HuH-7.5 (cell line): Measurements from ENCODE around the gene TEAD3.
A peak's percentile ranks its signal among the peaks of the same experiment; 100 is the strongest.

Experiments used
- DNase-seq: peaks from one replicate; pipeline ENCODE4 v3.0.0; 2011; ENCODE audit warnings: low spot score

The TEAD3 gene

DNA sequence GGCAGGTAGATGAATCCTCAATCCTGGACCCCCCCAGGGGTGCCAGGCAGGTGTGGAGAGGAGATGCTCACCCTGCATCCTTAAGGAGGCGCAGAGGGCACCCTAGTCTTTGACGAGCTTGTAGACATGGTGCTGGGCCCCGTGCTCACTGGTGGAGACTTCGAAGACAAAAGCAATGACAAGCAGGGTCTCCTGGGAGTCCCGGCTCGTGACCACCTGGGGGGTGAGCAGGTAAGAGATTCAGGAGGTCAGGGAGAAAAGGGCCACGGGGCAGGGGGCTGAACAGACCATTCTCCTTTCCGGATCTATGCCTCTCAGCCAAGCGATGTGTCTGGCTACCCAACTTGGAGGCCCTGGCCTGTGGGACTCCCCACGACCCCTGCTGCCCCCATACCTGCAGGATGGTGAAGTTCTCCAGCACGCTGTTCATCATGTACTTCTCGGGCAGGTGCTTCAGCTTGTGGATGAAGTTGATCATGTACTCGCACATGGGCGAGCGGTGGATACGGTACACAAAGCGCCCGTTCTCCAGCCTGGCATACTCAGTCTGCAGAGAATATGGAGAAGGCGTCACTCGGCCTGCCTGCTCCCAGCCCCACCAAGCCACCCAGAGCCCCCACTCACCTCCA is 21.8 kb downstream of the TEAD3 start:
- DNase-seq, result no peak

DNA sequence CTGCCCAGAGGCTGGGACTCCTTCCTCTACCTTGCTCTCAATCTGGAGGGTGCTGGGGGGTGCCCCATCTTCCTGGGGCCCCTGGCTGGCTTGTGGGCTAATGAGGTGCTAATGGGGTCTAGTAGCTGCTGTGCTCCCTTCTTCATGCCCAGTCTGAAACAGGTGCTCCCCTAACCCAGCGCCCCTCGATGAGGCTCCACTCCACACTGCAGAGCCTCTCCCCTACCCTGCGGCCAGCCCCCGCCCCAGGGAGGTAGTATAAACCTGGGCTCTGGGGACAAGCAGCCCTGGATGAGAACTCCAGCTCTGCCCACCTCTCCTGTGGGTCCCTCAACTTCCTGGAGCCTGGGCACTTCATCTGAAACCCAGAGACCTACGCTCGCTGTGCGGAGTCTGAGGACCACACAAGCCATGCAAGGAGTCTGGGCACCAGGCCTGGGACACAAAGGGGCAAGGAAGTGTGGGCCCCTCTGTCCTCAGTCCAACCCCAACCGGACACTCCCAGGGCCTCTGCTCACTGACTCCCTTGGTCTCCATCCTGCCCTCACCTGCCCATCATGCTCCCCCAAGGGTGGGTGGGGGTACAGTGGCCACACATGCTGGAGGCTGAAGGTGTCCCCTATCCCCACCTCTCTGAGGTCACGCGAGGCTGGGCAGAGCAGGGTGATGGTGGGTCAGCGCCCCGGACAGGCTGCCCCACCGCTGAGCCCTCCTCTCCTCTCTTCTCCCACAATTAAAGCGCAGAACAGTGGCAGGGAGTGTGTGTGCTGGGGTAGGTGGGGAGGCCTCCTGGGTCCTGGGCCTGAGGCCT is 22.5 kb downstream of the TEAD3 start:
- DNase-seq, result no peak

DNA sequence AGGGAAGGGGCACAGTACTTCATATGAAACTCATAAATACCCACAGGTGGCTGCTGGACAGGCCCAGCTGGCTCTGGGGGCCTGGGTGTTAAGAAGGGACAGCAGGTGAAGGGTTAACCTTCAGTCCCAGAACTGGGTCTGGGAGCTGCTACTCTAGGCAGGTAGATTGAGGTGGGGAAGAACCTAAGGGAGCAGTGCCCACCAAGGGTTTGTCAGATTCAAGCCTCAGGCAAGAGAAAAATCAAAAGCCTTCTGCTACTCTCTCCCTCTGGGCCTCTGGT is 23.1 kb downstream of the TEAD3 start:
- DNase-seq, result no peak

DNA sequence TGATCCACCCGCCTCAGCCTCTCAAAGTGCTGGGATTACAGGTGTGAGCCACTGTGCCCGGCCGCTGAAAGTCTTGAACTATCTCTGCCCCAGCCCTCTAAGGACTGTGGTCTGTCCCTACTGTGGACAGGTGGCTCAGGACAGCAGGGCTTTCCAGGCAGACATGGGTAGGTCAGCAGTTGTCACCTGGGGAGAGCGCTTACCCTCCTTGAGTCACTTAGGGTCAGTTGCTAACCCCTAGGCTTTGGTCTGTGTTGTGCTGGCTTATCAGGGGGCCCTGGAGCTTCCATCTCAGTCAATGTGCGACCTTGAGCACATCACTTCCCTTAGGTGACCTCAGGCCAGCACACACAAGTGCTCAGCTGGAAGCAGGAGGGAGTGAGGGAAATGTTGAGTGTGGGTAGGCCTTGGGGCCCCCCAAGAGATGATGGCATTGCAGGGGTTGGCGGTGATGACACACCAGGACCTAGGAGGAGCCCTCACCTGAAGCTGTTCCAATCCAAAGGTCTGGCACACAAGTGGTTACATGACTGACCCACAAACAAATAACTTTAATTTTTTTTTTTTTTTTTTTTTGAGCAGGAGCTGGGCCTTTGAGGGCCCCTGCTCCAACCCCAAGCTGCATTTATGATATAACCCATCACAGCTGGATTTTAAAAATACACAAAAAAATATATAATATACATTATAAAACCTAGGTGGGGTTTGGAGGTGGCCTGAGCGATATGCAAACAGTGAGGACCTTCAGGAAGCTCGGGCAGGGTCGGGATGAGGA is 23.6 kb downstream of the TEAD3 start:
- DNase-seq, result no peak

DNA sequence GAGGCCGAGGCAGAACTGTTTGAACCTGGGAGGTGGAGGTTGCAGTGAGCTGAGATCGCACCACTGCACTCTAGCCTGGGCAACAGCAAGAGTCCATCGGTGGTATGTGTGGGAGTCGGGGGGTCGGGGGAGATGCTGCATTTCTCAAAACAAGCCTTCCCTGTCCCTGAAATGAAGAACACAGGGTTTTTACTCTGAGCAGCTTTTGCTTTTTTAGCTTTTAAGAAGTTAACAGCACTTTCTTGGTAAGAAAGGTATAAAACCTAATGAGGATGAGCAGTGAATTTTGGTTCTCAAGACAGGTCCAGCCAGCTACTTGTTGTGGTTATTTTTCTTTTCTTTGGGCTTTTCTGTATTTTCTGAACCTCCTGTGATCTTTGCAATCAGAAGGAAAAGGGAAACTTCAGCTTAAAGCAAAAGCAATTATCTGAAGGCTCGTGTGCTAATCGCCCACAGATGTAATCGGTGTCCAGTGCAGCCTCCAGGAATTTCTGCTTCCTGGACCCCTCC is 25.0 kb downstream of the TEAD3 start:
- DNase-seq, result no peak

DNA sequence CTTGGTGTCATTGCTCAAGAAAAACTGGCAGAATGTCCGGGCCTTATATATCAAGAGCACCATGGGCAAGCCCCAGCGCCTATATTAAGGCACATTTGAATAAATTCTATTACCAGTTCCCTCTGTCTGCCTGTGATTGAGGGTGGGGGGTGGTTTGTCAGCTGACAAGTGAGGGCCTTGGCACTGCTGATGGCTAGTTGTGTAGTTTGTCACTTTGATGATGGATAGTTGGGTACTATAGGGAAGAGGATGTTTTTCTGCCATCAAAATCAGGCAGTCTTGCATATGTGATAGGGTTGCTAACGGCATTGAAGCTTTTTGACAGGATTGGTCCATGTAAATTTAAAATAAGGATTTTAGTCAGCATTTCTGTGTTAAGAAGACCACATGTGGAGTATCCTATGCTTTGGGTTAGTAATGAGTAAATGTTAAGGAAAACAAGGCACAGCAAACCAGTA is 26.2 kb downstream of the TEAD3 start:
- DNase-seq, result no peak

DNA sequence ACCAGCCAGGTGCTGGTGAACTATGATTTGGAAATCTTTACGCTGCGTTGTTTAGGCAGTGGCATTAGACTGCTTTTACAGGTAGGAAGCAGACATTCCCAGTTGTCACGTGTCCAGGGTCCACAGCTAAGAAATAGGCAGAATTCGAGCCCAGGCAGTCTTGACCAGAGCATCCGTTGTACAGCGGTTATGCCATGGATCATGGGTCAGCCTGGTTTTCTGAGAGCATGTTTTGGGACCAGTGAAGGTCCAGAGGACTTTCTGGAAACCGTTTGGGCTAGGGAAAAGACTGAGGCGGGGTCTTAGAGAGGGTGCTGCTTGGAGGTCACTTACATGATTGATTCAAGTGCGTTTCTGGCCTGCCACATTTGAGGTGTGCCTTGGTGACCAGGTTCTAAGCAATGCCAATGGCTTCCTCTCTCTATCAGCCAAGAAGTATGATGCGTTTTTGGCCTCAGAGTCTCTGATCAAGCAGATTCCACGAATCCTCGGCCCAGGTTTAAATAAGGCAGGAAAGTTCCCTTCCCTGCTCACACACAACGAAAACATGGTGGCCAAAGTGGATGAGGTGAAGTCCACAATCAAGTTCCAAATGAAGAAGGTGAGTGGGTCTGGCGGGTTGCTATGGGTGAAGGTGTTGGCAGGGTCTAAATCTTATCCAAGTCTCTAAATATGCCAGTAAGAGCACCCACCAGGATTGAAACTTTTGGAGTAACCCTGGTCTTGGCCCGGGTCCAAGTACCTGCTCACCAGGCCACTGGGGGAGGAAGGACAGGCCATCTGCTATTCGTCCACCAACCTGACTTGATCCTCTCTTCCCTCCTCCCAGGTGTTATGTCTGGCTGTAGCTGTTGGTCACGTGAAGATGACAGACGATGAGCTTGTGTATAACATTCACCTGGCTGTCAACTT is 26.9 kb downstream of the TEAD3 start:
- no peak for DNase-seq

DNA sequence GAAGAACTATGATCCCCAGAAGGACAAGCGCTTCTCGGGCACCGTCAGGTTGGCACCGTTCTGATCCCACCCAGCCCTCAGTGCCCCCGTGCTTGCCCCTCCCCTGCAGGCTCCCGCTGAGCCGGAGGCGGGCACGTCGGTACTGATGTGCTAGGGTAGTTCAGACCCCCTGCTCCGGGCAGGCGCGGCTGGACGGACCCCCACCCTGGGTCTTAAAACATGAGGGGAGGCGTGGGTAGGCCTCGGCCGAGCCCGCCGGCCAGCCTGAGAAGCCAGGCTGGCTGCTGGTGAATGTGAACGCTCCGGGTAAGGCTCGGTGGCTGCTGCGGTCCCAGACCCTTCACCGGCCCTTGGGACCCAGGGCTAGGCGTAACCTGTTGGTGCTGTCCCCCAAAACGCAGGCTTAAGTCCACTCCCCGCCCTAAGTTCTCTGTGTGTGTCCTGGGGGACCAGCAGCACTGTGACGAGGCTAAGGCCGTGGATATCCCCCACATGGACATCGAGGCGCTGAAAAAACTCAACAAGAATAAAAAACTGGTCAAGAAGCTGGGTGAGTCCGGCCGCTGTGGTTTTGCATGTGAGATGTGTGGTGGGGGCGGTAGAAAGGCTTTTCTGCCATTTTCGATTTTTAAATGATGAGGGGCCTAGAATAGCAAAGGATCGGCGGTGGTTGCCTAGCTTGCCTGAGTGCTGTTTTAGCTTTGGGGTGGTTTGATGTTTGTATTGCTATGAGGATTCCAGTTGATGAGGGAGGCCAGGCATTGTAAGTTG is 27.7 kb downstream of the TEAD3 start:
- DNase-seq, result no peak

DNA sequence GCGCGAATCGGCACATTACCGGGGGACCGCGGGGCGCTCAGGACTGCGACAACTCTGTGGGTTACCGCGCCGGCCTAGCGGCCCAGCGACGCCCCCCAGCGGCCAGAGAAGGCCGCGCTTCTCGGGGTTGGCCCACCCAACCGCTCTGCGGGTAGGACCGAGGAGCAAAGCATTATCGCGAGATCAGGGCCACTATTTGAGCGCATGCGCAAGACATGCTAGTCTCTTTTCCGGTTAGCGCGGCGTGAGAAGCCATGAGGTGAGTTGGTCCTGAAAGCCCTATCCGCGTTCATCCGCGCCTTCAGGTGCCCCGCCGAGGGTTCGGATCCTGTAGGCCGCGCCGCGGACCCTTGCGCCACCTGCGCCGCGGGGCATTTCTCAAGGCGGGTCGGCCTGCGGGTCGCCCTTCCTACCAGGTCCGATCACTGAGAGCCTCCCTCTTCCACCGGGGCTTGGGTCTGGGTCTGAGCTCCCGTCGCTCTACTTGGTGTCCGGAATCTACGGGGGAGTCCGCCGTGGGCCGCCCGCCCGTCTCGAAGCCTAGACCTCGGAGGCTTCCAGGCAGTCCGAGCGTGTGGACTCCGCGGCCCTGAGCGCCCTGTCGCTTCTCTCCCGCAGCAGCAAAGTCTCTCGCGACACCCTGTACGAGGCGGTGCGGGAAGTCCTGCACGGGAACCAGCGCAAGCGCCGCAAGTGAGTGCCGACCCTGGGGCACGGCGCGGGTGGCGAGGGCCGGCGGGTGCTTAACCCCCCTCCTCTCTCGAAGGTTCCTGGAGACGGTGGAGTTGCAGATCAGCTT is 28.5 kb downstream of the TEAD3 start, which contains the start of gene RPL10A:
Gene RPL10A (plus strand): TSS at position 221 of the 799 bp plus-strand sequence. CDS start 34 bp downstream, at position 255.
- peak; percentile 71 for DNase-seq

DNA sequence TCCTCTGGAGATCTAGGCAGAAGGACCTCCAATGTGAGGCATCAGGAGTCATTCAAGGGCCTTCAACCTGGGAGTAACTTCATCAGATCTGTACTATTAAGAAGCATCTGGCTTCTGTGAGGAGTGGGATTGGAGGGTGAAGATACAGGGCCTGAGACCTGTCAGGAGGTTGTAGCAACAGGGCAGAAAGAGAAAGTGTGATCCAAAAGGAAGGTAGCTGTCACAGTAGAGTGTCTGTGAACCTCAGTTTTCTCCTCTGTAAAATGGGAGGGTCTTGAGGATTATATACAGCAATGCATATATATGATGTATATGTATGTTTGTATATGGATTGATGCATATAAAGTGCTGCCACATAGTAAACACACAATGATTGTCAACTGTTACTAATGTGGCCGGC is 31.2 kb downstream of the TEAD3 start:
- DNase-seq, result no peak

DNA sequence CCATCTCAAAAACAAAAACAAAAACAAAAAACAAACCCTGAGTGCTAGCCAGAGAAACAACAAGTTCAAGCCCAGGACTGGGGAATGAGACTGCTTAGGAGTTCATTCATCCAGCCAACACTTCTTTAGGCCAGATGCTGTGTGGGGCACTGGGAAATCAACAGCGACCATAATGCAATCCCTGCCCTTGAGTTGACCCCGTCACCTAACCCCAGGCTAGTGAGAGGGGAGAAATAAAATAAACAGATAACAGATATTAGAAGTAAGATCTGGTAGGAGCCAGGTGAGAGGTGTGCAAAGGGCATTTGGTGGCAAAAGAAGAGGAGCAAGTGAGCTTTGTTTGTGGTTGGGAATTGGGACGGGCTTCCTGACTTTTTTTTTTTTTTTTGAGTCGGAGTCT is 33.6 kb downstream of the TEAD3 start:
- DNase-seq, result no peak

DNA sequence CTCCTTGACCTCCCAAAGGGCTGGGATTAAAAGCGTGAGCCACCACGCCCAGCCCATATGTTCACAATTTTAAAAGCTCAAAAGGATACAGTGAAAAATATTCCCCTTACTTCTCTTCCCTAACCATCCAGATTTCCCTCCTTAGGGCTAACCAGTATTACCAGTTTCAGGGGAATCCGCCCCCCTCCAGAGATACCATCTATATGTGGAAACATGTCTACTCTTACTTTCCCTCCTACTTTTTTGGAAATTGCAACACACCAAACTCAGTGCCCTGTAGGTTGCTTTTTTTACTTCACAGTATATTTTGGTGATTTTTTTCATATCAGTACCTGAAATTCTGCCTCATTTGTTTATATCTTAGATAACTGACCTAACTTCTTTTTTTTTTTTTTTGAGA is 35.6 kb downstream of the TEAD3 start:
- no peak for DNase-seq

DNA sequence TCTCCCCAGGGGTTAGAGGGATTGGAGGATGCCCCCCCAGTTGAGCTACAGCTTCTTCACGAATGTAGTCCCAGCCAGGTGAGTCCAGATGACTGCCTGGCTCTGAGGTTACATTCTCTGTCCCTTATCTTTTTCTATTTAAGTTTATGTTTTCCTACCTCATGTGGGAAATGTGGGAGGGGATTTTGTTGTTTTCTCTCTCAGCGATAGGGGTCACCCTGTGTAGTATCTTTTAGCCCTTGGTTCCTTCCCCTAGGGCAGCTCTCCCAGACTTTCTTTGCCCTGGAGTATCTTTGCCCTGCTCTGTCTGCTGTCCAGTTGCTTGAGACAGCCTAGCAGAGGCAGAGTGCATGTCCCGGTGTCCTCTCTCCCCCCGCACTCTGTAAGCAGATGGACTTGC is 39.0 kb downstream of the TEAD3 start:
- no peak for DNase-seq

DNA sequence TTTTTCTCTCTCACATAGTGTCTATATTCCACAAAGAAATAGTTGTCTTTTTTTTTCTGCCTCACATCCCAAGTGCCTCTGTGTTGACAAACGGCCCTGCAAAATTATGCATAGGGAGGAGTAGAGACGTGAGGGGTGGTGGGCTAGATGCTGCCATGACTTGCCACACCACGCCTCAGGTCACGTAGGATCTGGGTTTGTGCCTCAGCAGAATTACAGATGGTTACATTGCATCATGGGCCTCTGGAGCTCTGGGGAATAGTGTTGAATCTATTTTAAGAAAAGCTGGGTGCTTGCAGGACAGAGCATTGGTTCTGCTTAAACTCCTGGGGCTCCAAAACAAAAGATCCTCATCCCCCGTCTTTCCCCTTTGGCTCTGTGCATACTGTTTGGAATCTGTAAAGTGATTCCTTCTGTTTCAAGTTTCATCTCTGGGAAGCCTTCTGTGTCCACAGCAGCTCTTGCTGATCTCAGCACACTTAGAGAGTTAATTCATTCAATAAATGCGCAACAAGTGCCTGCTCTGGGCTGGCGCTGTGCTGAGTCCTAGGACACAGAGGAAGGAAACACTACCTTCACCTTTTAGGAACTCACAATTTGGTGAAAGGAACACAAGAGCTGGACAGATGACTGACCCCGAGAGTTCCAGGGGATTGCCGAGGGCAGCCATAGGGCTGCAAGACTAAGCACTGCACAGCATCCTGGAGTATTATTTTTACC is 42.3 kb downstream of the TEAD3 start:
- DNase-seq, result no peak

DNA sequence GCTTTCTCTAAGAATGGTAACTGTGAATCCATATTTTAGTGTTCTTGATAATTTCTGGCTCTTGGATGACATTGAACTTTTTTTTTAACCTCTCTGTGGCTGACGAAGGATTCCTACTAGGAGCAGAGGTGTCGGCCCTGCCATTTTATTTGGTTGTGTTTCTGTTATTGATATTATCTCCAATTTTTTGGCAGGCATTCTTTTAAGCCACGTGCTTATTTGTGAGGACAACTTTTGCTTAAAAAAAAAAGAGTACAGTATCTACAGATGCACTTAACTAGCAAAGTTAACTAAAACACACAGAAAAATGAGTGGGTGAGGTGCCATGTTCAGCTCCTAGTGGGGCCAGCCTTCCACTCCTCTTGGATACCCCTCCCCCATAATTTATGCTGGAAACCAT is 43.6 kb downstream of the TEAD3 start:
- no peak for DNase-seq

DNA sequence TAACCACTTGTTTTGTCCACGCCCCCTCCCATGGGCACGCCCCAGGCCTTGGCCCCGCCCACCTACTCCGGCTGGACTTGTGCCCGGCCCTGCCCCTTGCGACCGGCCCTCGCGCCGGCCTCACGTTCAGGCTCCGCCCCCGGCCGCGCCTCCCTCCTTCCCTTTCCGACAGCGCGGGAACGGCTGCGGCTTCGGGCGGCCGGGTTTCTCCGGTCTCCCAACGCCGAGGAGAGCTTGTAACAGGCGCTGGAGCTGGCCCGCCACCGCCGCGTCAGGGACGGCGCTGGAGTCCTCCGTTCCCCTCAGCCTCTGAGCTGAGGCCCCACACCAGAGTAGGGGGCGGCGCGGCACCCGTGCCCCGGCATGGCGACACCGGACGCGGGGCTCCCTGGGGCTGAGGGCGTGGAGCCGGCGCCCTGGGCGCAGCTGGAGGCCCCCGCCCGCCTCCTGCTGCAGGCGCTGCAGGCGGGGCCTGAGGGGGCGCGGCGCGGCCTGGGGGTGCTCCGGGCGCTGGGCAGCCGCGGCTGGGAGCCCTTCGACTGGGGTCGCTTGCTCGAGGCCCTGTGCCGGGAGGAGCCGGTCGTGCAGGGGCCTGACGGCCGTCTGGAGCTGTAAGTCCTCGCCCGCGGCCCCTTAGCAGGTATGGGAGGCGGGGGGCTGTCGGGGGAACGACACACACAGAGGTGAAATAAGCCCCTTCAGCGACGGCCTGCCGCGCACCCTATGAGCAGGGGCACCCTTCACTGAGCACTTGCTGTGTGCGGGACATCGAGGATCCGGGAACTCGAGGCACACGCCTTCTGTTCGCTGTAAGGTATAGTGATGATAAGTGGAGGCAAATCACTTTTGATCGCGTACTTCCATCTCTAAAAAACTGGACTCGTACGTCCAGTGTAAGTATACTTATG is 44.4 kb downstream of the TEAD3 start, which contains the start of gene FANCE:
Gene FANCE (plus strand): TSS at position 156 of the 908 bp plus-strand sequence. CDS start 208 bp downstream, at position 364.
- DNase-seq, result peak; percentile 71

DNA sequence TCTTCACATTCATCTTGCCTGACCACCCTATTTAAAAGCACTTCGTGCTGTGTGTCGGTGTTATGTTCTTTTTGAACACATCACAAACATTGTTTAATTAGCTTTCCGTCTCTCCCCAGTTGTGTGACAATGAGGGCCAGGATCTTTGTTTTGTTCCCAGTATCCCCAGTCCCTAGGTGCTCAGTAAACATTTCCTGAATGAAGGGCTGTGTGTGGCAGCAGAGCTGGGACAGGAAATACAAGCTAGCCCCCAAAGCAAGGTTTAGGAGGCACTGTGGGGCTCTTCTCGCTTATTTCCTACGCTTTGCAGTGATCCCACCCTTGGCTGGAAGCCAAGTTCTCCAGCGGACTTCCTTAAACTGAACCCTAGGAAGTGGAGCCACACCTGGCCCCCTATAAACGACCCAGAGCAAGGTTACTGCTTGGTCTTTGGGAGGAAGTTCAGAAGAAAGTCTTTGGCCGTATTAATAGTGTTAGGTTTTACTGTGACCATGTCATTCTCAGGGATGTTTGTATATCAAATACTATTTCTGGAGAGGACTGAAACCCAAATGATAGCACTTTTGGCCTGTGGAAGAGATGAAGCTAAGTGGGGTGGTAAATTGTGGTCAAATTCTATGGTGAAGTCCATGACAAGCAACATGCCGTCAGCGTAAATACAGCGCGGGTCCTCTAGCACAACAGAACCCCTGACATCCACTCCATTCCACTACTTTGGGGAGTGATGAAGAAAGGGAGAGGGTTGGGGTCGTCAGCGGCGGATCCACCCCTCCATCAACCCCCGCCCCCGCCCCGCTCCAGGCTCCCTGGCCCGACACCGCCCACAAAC is 45.3 kb downstream of the TEAD3 start:
- no peak for DNase-seq
